Brain microvascular endothelial cell (primary cell): ENCODE results near the gene KCND2.

Experiments used
- DNase-seq: peaks from one replicate; pipeline ENCODE4 v3.0.0-alpha.2; 2020
- H3K27ac ChIP-seq: fragments of 250-450 bp; sonication (Bioruptor Pico); 2 replicates; pipeline ENCODE4 v1.5.1; 2020; ENCODE audit warnings: mild to moderate bottlenecking, moderate library complexity
- H3K27me3 ChIP-seq: fragments of 250-450 bp; sonication (Bioruptor Pico); replicated peaks from 2 replicates; pipeline ENCODE4 v1.5.1; 2020; ENCODE audit warnings: mild to moderate bottlenecking
- H3K36me3 ChIP-seq: fragments of 250-450 bp; sonication (Bioruptor Pico); replicated peaks from 2 replicates; pipeline ENCODE4 v1.5.1; 2020; ENCODE audit warnings: mild to moderate bottlenecking
- H3K4me3 ChIP-seq: 2 replicates; pipeline ENCODE4 v1.5.1; 2011; ENCODE audit warnings: low read depth, mild to moderate bottlenecking, control low read depth, low read length, moderate library complexity
- CTCF ChIP-seq: IDR thresholded peaks from 2 replicates; pipeline ENCODE4 v1.5.1; 2011; ENCODE audit warnings: low read depth, mild to moderate bottlenecking, moderate library complexity, low read length, control low read depth, inconsistent platforms; ENCODE audit errors: missing control alignments
- in situ Hi-C: cut with HindIII; loops from 2 replicates; pipeline ENCODE4 v1.10.0; 2017; ENCODE audit warnings: low sequenced_read_pairs, low pct_ligation_motif_present

Gene KCND2

GRCh38 chr7:120658516-120658915 is 385.5 kb downstream of the KCND2 start:
- no peak for DNase-seq
- no peaks in the 10 kb centered on the region for H3K36me3 ChIP-seq
- in situ Hi-C loops: no loop called here
- no peak for TF ChIP-seq CTCF
- no peak overlapping the region for H3K27ac ChIP-seq
- no peak overlapping the region for H3K4me3 ChIP-seq
- no peaks in the 10 kb centered on the region for H3K27me3 ChIP-seq

GRCh38 chr7:120662291-120662690 is 389.3 kb downstream of the KCND2 start:
- H3K27me3 ChIP-seq: no peaks in the 10 kb centered on the region
- TF ChIP-seq CTCF: no peak
- no peak overlapping the region for H3K27ac ChIP-seq
- no peak overlapping the region for H3K4me3 ChIP-seq
- no peak for DNase-seq
- no peaks in the 10 kb centered on the region for H3K36me3 ChIP-seq
- in situ Hi-C loops: no loop called here

GRCh38 chr7:120665068-120665467 is 392.1 kb downstream of the KCND2 start:
- no peak for DNase-seq
- Histone ChIP-seq H3K27me3 (no peaks in the 10 kb centered on the region), H3K27ac (no peak overlapping the region), H3K4me3 (no peak overlapping the region), H3K36me3 (no peaks in the 10 kb centered on the region)
- no peak for TF ChIP-seq CTCF
- in situ Hi-C loops: no loop called here

- Histone ChIP-seq H3K4me3 (no peak overlapping the region), H3K27me3 (no peaks in the 10 kb centered on the region), H3K27ac (no peak overlapping the region), H3K36me3 (no peaks in the 10 kb centered on the region)
- DNase-seq: no peak
- no peak for TF ChIP-seq CTCF
- in situ Hi-C loops: no loop called here
Observed at GRCh38 chr7:120675076-120675475, 402.1 kb downstream of the KCND2 start.

GRCh38 chr7:120677535-120677934 is 404.6 kb downstream of the KCND2 start:
- Histone ChIP-seq H3K27ac (no peak overlapping the region), H3K36me3 (no peaks in the 10 kb centered on the region), H3K4me3 (no peak overlapping the region), H3K27me3 (no peaks in the 10 kb centered on the region)
- no peak for DNase-seq
- TF ChIP-seq CTCF: no peak
- in situ Hi-C loops: no loop called here

- Histone ChIP-seq H3K36me3 (no peaks in the 10 kb centered on the region), H3K4me3 (no peak overlapping the region), H3K27ac (no peak overlapping the region), H3K27me3 (no peaks in the 10 kb centered on the region)
- in situ Hi-C loops: no loop called here
- DNase-seq: no peak
- TF ChIP-seq CTCF: no peak
Observed at GRCh38 chr7:120680985-120681384, 408.0 kb downstream of the KCND2 start.
